NCI-H510A (cell line): ENCODE measurements around the gene NRM.
"Not testable (repeated sequence)": the region's sequence is repeated elsewhere in the genome, so short reads cannot be mapped to it uniquely, and the experiment has no call there.

Source experiments
- DNase-seq: peaks from one replicate; lab custom pipeline; 2025; lab: John Stamatoyannopoulos, UW

NRM gene

GRCh38 chr6:30690403-30691207 lies at the start of gene NRM:
Gene NRM (minus strand): TSS chr6:30690984. CDS start chr6:30690974, 10 bp downstream.
- peak; percentile 59 for DNase-seq

GRCh38 chr6:30740540-30740870 lies 49.7 kb upstream of the NRM start:
- no peak for DNase-seq

- no peak for DNase-seq
These were observed 47.7 kb upstream of the NRM start for GRCh38 chr6:30738532-30738931.

- no peak for DNase-seq
These were observed 45.0 kb upstream of the NRM start for GRCh38 chr6:30735668-30736314.

- no peak for DNase-seq
These were observed 41.6 kb upstream of the NRM start for GRCh38 chr6:30732237-30732943.

- DNase-seq: peak; percentile 82
These were observed 40.0 kb upstream of the NRM start for GRCh38 chr6:30730601-30731435.

GRCh38 chr6:30727920-30728553 lies 37.3 kb upstream of the NRM start:
- DNase-seq: no peak

GRCh38 chr6:30726506-30727413 lies 36.0 kb upstream of the NRM start:
- DNase-seq: no peak

GRCh38 chr6:30725713-30726505 lies 35.1 kb upstream of the NRM start:
- no peak for DNase-seq

- DNase-seq: no peak
These were observed 34.3 kb upstream of the NRM start for GRCh38 chr6:30724906-30725667.

- DNase-seq: not testable (repeated sequence)
These were observed 33.3 kb upstream of the NRM start for GRCh38 chr6:30723843-30724741.

- DNase-seq: not testable (repeated sequence)
These were observed 32.5 kb upstream of the NRM start for GRCh38 chr6:30723159-30723842.

- peak; percentile 35 for DNase-seq
These were observed 31.7 kb upstream of the NRM start for GRCh38 chr6:30722280-30723112.

GRCh38 chr6:30722025-30722279 lies 31.2 kb upstream of the NRM start:
- DNase-seq: not testable (repeated sequence)

- DNase-seq: peak; percentile 77
These were observed 30.6 kb upstream of the NRM start for GRCh38 chr6:30721198-30722024.

GRCh38 chr6:30720738-30721197 lies 30.0 kb upstream of the NRM start:
- DNase-seq: peak; percentile 65
